ENCODE results near the gene CACNB1.
"Not testable (repeated sequence)": the region's sequence is repeated elsewhere in the genome, so short reads cannot be mapped to it uniquely, and the experiment has no call there.

CACNB1 gene

DNA sequence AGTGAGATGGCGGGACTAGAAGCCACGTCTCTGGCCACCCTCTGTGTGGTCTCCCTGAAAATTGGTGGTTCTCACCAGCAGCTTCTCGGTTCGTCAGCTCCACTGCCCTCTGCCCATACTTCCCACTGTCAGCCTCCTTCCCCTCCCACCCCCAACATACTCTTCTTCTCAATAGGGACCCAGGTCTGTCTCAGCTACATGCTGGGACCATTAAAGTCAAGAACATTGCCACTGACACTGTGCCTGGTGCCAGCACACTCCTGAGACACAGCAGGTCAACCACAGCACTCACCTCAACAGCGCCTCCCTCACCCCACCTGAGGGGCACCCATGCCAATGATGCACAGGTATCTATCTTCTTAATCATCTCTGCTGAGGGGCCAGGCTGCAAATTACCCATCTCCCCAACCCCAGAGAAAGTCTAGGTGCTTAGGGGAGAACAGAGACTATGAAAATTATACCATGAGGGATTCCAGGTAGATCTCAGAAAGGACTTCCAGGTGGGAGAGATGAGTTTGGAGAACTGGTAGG is 47.3 kb downstream of the CACNB1 start:
- no peak for DNase-seq

DNA sequence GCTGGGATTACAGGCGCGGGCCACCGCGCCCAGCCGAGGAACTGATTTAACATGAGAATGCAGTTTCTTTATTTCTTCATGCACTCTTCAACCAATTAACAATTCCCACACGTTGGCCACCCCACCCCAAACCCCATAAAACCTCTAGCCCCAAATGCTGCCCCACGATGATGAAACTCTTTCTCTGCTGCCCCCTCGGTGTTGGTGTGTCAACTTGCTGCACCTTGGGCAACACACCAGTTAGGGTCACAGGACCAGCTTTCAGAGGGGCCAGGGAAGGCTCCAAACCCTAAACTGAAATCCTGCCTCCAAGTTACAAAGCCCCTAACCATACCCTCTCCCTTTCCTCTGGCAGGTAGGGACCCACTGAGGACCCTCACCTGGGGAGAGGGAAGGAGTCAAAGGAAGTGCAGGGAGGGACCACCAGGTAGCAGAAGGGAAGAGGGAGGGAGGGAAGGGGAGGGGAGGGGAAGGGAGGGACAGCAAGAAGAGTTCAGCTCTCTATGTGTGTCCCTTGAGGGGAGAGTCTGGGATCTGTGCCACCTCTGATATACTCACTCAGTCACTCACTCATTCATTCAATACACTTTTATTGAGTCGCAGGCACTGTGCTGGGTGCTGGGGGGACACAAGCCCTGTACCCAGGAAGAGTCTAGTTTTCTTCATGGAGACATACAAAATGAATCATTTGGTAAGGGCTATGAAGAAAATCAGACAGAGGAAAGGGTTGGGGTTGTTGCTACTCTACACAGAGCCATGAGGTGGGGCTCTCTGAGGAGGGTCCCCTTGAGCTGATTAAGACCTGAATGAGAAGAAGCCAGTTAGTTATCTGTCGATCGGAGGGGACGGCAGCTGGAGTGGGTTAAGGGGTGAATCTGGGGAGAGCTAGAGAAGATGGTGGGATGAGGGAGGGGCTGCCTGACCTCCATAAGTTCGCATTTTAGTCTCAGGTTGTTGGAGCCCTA is 50.0 kb downstream of the CACNB1 start:
- no peak for DNase-seq

- DNase-seq: no peak
Observed at GRCh38 chr17:39146273-39146672, 51.2 kb downstream of the CACNB1 start.

- DNase-seq: no peak
Observed at GRCh38 chr17:39145143-39145542, 52.3 kb downstream of the CACNB1 start.

GRCh38 chr17:39144416-39144840 is 53.0 kb downstream of the CACNB1 start:
- no peak for DNase-seq

- DNase-seq: no peak
Observed at GRCh38 chr17:39143552-39144093, 53.8 kb downstream of the CACNB1 start.

DNA sequence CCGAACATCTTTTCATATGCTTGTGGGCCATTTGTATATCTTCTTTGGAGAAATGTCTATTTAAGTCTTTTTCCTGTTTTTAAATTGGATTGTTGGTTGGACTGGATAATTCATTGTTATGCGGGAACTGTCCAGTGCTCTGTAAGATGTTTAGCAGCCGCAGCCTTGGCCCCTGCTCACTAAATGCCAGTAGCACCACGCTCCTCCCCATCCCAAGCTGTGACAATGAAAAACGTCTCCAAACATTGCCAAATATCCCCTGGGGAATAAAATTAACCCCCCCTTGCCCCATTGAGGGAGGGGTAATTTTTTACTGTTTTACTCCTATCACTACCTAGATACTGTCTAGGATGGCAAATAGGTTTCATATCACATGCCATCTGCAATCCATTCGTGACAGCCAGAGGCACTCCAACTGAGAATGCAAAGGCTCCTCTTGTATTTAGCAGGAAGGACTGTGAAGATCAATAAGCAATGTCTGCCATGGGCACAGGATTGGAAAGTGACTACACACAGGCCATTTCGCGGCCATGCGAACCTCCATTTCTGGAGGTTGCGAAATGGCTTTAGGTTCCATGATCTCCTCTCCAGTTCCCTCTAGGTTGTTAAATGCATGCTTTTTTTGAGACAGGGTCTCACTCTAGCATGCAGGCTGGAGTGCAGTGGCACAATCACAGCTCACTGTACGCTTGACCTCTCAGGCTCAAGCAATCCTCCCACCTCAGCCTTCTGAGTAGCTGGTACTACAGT is 55.4 kb downstream of the CACNB1 start:
- DNase-seq: no peak

DNA sequence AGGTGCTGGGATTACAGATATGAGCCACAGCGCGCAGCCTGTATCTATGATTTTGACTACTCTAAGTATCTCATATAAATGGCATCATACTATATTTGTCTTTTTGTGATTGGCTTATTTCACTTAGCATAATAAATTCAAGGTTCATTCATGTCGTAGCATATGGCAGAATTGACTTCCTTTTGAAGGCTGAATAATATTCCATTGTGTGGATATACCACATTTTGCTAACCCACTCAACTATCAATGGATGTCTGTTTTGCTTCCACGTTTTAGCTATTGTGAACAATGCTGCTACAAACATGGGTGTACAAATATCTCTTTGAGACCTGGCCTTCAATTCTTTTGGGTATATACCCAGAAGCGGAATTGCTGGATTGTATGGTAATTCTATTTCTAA is 56.2 kb downstream of the CACNB1 start:
- no peak for DNase-seq

GRCh38 chr17:39139561-39139960 is 57.9 kb downstream of the CACNB1 start:
- DNase-seq: no peak

DNA sequence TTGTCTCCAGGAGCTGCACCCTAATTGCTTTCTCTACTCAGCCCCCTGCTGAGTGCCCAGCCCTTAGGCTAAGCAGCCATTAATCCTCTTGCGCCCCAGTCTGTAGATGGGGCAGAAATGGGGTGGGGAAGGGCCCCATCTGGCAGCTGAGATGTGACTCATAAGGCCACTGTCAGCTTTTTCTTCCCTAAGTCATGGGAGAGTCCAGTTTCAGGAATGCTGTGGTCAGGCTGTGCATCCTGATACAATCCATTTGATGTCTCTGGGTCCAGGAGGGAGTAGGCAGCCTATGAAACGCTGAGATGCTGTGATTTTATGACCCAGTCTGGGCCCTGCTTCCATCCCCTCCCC is 58.3 kb downstream of the CACNB1 start:
- DNase-seq: no peak

DNA sequence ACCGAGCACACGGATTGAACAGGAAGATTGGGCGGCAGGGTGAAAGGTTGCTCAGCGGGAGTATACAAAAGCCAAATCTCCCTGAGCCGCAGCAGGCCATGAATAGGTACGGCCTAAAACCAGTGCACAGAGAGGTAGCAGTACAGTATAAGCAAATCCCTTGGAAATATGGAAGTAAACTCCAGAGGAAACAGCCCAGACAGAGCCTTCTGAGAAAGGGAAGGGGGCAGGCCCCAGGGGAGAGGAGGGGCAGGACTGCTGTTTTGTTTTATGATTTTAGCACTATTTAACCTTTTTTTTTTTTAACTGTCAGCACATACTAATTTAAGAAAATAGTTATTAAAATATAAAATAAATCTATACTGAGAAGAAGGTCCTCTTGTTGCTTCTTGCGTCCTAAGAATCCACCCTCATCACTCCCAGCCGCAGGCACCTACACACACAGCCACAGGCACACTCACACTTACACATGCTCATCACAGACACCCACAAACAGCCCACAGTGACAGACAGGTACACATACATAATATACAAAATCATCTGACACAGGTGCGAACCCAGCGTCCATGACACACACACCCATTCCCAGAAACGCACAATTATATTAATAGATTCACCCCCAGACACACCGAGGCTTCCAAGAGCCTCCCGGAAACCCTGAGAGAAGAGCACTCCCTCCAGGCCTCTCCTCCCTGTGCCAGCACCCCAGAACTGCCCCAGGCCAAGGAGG is 58.9 kb downstream of the CACNB1 start:
- DNase-seq: no peak

DNA sequence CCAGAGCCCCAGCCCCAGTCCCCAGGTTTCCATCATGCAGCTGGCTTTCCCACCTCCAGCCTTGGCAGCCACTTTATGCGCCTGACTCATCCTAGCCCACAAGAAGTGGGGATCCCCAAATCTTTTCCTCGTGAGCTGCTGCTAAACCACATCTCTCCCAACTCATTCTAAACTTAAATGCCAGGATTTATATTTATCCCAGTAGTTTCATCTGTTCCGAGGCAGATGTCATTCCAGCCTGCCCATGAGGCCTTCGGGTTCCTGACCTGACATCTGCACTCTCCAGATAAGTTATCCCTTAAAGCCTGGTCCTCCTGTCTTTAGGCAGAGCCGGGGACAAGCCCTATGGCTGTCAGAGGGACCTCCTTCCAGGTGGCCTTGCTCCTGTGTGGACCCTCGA is 62.6 kb downstream of the CACNB1 start:
- no peak for DNase-seq

DNA sequence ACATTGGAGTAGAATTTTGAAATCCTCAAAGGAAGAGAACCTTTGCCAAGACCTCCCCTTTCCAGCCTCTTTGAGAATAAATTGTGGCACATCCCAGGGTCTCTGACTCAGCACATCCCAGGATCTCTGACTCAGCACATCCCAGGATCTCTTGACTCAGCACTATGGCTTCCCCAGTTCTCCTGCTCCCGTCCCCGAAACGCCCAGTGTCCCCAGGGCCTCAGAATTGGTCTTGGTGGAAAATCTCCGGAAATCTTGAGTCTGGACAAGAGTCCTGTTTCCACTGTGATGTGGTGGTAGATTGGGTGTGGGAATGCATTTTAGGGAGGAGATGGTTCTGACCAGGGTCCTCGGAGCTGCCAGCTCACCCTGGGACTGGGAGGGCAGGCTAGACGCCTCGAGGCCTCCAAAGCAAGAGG is 65.3 kb downstream of the CACNB1 start:
- no peak for DNase-seq

DNA sequence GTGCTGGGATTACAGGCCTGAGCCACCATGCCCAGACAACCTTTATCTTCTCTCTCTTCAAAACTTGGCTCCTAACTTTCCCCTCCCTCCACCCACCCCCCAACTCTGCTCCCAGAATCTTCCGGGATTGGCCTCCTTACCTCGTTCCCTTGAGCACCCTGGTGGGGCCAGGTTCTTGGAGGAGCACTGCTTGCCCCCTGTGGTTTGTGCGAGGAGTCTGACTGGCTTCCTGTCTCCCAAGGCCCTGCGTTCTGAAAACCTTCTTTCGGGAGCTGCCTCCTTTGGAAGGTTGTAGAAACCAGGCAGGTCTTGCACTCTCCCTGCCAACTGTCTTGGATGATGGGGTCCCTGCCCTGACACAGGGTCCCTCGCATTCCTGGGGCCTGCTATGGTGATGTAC is 65.9 kb downstream of the CACNB1 start:
- no peak for DNase-seq

GRCh38 chr17:39130205-39130604 is 67.3 kb downstream of the CACNB1 start:
- DNase-seq: no peak

GRCh38 chr17:39129544-39129943 is 67.9 kb downstream of the CACNB1 start:
- not testable (repeated sequence) for DNase-seq

GRCh38 chr17:39126436-39126835 is 71.0 kb downstream of the CACNB1 start:
- DNase-seq: no peak

DNA sequence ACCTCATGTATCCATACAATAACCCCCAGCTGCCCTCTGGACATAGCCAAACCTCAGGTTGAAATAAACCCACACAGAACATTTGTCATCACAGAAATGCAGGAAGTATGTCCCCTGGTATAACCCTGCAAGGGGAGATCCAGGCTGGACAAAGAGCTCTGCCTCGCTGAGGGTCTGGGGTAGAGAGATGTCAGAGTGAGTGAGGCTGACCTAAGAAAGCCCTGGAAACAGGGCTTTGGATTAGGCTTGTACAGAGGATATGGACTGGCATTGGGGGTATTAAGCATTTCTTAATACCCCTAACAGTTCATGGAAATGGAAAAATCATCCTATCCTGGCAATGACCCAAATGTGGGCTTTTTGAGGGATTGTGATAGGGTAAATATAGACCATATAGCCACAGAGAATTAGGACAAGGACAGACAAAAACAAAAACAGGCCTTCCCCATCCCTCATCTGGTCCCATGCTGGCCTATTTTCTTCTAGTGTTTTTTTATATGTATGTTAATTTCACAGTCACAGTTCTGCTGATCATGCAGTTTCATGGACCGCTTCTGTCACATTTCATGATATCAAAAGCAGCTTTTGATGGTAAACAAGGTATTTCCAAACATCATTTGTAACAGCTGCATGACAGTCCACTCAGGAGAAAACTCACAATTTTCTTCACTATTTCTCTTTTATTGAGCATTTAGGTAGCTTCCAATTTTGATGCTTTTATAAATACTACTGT is 72.2 kb downstream of the CACNB1 start:
- no peak for DNase-seq

GRCh38 chr17:39123627-39124026 is 73.8 kb downstream of the CACNB1 start:
- no peak for DNase-seq

All from CD4-positive, alpha-beta T cell treated with Interferon gamma for 1 hour (primary cell).